HEK293T (cell line): ENCODE results near the gene DENND1B.

Experiments
- CTCF ChIA-PET: fragments of 350-600 bp; formaldehyde crosslinking; extraction: SDS; loops from one replicate; lab custom pipeline; 2021; ENCODE audit warnings: antibody characterized with exemption, inconsistent platforms; lab: Yijun Ruan, JAX
- POLR2A ChIA-PET: fragments of 350-600 bp; formaldehyde crosslinking; extraction: SDS; loops from one replicate; lab custom pipeline; 2020; ENCODE audit warnings: antibody characterized with exemption, inconsistent platforms; lab: Yijun Ruan, JAX
- DNase-seq: peaks from one replicate; pipeline ENCODE4 v3.0.0; 2012; ENCODE audit warnings: mixed read lengths; ENCODE audit errors: extremely low spot score
- ARNT ChIP-seq: fragments of 450-650 bp; IDR thresholded peaks from 2 replicates; pipeline ENCODE4 v1.6.1; 2017; ENCODE audit warnings: mild to moderate bottlenecking
- BHLHE40 ChIP-seq: fragments of 450-650 bp; IDR thresholded peaks from 2 replicates; pipeline ENCODE4 v1.6.1; 2016; ENCODE audit warnings: mild to moderate bottlenecking, moderate library complexity, borderline replicate concordance
- CTBP1 ChIP-seq: fragments of 450-650 bp; IDR thresholded peaks from 2 replicates; pipeline ENCODE4 v1.6.1; 2016; ENCODE audit warnings: borderline replicate concordance
- ELF4 ChIP-seq: fragments of 450-650 bp; IDR thresholded peaks from 2 replicates; pipeline ENCODE4 v1.6.1; 2017; ENCODE audit warnings: antibody characterized with exemption
- FOXA1 ChIP-seq: fragments of 450-650 bp; IDR thresholded peaks from 2 replicates; pipeline ENCODE4 v1.6.1; 2016; ENCODE audit warnings: mild to moderate bottlenecking
- FOXK2 ChIP-seq: fragments of 450-650 bp; IDR thresholded peaks from 2 replicates; pipeline ENCODE4 v1.6.1; 2016; ENCODE audit warnings: mild to moderate bottlenecking
- FOXM1 ChIP-seq: fragments of 450-650 bp; IDR thresholded peaks from 2 replicates; pipeline ENCODE4 v1.6.1; 2017; ENCODE audit warnings: mild to moderate bottlenecking, borderline replicate concordance
- HDGF ChIP-seq: fragments of 450-650 bp; IDR thresholded peaks from 2 replicates; pipeline ENCODE4 v1.6.1; 2017; ENCODE audit warnings: antibody characterized with exemption, borderline replicate concordance
- L3MBTL2 ChIP-seq: fragments of 450-650 bp; conservative IDR thresholded peaks from 2 replicates; pipeline ENCODE4 v1.6.1; 2016; ENCODE audit warnings: mild to moderate bottlenecking
- LEF1 ChIP-seq: fragments of 450-650 bp; IDR thresholded peaks from 2 replicates; pipeline ENCODE4 v1.6.1; 2017; ENCODE audit warnings: mild to moderate bottlenecking, borderline replicate concordance
- NFRKB ChIP-seq: fragments of 450-650 bp; IDR thresholded peaks from 2 replicates; pipeline ENCODE4 v1.6.1; 2016; ENCODE audit warnings: mild to moderate bottlenecking, moderate library complexity
- PKNOX1 ChIP-seq: fragments of 450-650 bp; IDR thresholded peaks from 2 replicates; pipeline ENCODE4 v1.6.1; 2016
- SP1 ChIP-seq: fragments of 450-650 bp; IDR thresholded peaks from 2 replicates; pipeline ENCODE4 v1.6.1; 2017
- SUZ12 ChIP-seq: fragments of 450-650 bp; IDR thresholded peaks from 2 replicates; pipeline ENCODE4 v1.6.1; 2016; ENCODE audit warnings: mild to moderate bottlenecking
- TARDBP ChIP-seq: fragments of 450-650 bp; IDR thresholded peaks from 2 replicates; pipeline ENCODE4 v1.6.1; 2016
- ZNF384 ChIP-seq: fragments of 450-650 bp; IDR thresholded peaks from 2 replicates; pipeline ENCODE4 v1.6.1; 2016

Gene DENND1B

GRCh38 chr1:197775282-197776262 is at the start of gene DENND1B:
Gene DENND1B (minus strand): TSS chr1:197775480. CDS start chr1:197775155, 325 bp downstream.
- ChIA-PET POLR2A (interaction anchor here (1.0 to 1.2 kb wide), 4 partner anchors 8 to 140 kb away, joined by 3 read pairs; no protein-coding TSS in a partner anchor), CTCF (interaction anchor here (0.5 to 1.0 kb wide), 2 partner anchors 140 to 163 kb away, joined by 3 read pairs; no protein-coding TSS in a partner anchor)
- TF ChIP-seq L3MBTL2 (no peak), HDGF (no peak), ELF4 (no peak), SP1 (no peak), BHLHE40 (no peak), PKNOX1 (no peak), NFRKB (no peak), SUZ12 (no peak), TARDBP (no peak), ARNT (no peak)
- DNase-seq: peak; percentile 65

GRCh38 chr1:197814306-197814705 is 39.0 kb upstream of the DENND1B start:
- TF ChIP-seq FOXA1 (no peak), L3MBTL2 (no peak), LEF1 (no peak), NFRKB (no peak), ELF4 (no peak), TARDBP (no peak), ZNF384 (no peak), HDGF (no peak), FOXK2 (no peak), BHLHE40 (no peak), SP1 (no peak), FOXM1 (no peak), ARNT (no peak), SUZ12 (no peak), PKNOX1 (no peak), CTBP1 (no peak)
- POLR2A ChIA-PET: no interaction called here
- no peak for DNase-seq
- CTCF ChIA-PET: no interaction called here

- CTCF ChIA-PET: no interaction called here
- DNase-seq: no peak
- POLR2A ChIA-PET: no interaction called here
- TF ChIP-seq ZNF384: no peak
- TF ChIP-seq ELF4: no peak
- no peak for TF ChIP-seq PKNOX1
- no peak for TF ChIP-seq FOXM1
- TF ChIP-seq NFRKB: no peak
- no peak for TF ChIP-seq CTBP1
- no peak for TF ChIP-seq SP1
- no peak for TF ChIP-seq FOXA1
- no peak for TF ChIP-seq TARDBP
Measured at GRCh38 chr1:197813741-197814140, 38.5 kb upstream of the DENND1B start.

- CTCF ChIA-PET: no interaction called here
- TF ChIP-seq FOXM1 (no peak), TARDBP (no peak), FOXA1 (no peak), BHLHE40 (no peak)
- no peak for DNase-seq
- POLR2A ChIA-PET: no interaction called here
Measured at GRCh38 chr1:197811769-197812168, 36.5 kb upstream of the DENND1B start.

- no peak for TF ChIP-seq ZNF384
- no peak for TF ChIP-seq PKNOX1
- TF ChIP-seq BHLHE40: no peak
- TF ChIP-seq FOXM1: no peak
- TF ChIP-seq FOXK2: no peak
- TF ChIP-seq HDGF: no peak
- TF ChIP-seq L3MBTL2: no peak
- no peak for TF ChIP-seq LEF1
- no peak for TF ChIP-seq SUZ12
- no peak for TF ChIP-seq TARDBP
- TF ChIP-seq SP1: no peak
- TF ChIP-seq CTBP1: no peak
- TF ChIP-seq NFRKB: no peak
- no peak for TF ChIP-seq ELF4
- TF ChIP-seq ARNT: no peak
- no peak for TF ChIP-seq FOXA1
- CTCF ChIA-PET: no interaction called here
- POLR2A ChIA-PET: no interaction called here
Measured at GRCh38 chr1:197810812-197811211, 35.5 kb upstream of the DENND1B start.

More at GRCh38 chr1:197810812-197811211, 35.5 kb upstream of the DENND1B start:
- no peak for DNase-seq
